KOPT-K1 (cell line): Measurements from ENCODE around the gene IQCM.

Experiments used
- H3K27ac ChIP-seq: fragments of 200-600 bp; sonication (generic); 2 replicates; pipeline ENCODE4 v1.5.1; 2016; ENCODE audit warnings: antibody characterized with exemption, mild to moderate bottlenecking, low read depth, low read length; ENCODE audit not compliant: poor library complexity, severe bottlenecking
- H3K36me3 ChIP-seq: fragments of 200-600 bp; sonication (generic); 2 replicates; pipeline ENCODE4 v1.5.1; 2017; ENCODE audit warnings: antibody characterized with exemption, mild to moderate bottlenecking, low read length, moderate library complexity; ENCODE audit not compliant: insufficient read depth
- H3K9me3 ChIP-seq: fragments of 200-600 bp; sonication (generic); 2 replicates; pipeline ENCODE4 v1.5.1; 2017; ENCODE audit warnings: antibody characterized with exemption, low read length, mild to moderate bottlenecking; ENCODE audit not compliant: insufficient read depth, poor library complexity, severe bottlenecking

Gene IQCM

DNA sequence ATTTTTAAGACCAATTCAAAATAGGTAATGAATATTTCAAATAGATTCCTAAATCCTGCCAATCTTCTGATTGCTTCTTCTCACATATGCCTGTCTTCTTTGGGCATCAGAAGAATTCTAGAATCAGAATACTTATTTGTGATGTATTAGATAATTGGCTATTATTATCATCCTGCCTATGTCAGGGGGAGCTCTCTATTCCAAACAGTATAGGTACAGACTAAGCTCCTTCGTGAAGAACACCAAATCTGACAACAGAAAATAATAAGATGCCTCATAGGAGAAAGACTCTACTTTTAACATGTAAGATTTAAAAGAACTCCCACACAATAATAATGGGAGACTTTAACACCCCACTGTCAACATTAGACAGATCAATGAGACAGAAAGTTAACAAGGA is at the start of gene IQCM:
TSS of gene IQCM (minus strand) at position 101 of the 400 bp plus-strand sequence. CDS start 73,152 bp downstream, outside the sequence.
- Histone ChIP-seq H3K9me3 (no peaks in the 10 kb centered on the region), H3K27ac (no peak within 1 kb of the TSS), H3K36me3 (no peaks in the 10 kb centered on the region)

DNA sequence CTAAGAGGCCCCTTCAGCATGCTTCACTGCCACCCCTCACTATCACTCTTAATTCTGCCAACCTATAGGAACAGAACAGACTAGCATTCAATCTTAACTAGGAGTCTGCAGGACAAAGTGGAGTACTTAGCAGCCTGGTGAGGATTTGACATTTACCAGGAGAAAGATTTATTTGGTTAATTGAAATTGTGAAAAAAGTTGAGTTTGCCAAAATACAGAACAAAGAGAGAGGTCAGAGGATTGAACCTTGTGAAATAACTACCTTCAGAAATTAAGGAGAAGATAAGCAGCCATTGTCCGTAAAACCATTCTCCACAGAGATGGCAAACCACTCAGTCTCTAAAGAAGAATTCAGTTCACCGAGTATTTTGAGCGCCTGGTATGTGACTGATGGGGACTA is 41.8 kb upstream of the IQCM start:
- Histone ChIP-seq H3K36me3 (no peaks in the 10 kb centered on the region), H3K9me3 (no peaks in the 10 kb centered on the region), H3K27ac (no peak overlapping the region)

DNA sequence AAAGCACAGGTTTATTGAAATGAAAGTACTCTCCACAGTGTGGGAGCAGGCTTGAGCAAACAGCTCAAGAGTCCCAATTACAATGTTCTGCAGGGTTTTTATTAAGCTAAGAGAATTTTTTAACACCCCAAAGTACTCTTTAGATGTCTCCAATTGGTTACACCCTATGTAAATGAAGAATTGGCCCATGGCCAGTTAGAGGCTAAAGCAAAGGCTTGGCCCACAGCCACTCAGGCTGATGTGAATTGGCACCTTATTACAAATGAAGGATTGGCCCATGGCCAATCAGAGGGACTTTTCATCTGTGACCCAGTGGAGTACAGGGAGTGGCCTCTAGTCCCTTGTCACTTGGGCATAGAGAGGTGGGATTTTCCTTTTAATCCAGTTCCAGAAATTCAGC is 30.1 kb upstream of the IQCM start:
- Histone ChIP-seq H3K9me3 (no peaks in the 10 kb centered on the region), H3K36me3 (no peaks in the 10 kb centered on the region), H3K27ac (no peak overlapping the region)

GRCh38 chr4:149841686-149842085 is 26.0 kb upstream of the IQCM start:
- Histone ChIP-seq H3K9me3 (no peaks in the 10 kb centered on the region), H3K27ac (no peak overlapping the region), H3K36me3 (no peaks in the 10 kb centered on the region)

DNA sequence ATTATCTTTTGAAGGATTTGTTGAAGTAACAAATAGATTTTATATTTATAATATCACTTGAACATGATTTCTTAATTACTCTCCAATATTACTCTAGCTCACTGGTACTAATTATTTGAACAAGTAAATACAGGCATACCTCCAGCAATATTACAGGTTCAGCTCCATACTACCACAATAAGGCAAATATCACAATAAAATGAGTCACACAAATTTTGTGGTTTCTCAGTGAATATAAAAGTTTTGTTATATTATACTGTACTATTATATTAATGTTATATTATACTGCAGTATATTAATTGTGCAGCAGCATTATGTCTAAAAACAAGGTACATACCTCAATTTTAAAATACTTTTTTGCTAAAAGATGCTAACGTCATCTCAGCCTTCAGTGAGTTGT is 22.4 kb upstream of the IQCM start:
- Histone ChIP-seq H3K9me3 (no peaks in the 10 kb centered on the region), H3K36me3 (no peaks in the 10 kb centered on the region)

DNA sequence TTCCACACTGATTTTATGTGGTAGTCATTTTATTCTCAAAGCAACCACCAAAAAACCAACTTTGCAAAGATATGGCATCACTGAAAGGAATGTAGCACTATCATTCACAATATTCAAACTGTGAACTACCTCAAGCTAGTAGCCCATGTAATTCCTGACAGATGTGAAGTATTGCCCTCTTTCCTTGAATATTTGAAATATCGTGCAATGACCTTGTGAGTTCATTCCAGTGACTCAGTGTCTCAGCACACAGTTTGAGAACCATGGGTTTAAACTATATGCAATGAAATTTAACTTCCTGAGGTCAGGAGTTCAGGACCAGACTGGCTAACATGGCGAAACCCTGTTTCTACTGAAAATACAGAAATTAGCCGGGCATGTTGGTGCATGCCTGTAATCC is 20.9 kb upstream of the IQCM start:
- H3K27ac ChIP-seq: no peak overlapping the region
- no peaks in the 10 kb centered on the region for H3K9me3 ChIP-seq
- no peaks in the 10 kb centered on the region for H3K36me3 ChIP-seq

More for the DNA sequence above, 22.4 kb upstream of the IQCM start:
- H3K27ac ChIP-seq: no peak overlapping the region

- Histone ChIP-seq H3K27ac (no peak overlapping the region), H3K36me3 (no peaks in the 10 kb centered on the region), H3K9me3 (no peaks in the 10 kb centered on the region)
Observed at GRCh38 chr4:149835280-149835679, 19.6 kb upstream of the IQCM start.

- Histone ChIP-seq H3K9me3 (no peaks in the 10 kb centered on the region), H3K27ac (no peak overlapping the region), H3K36me3 (no peaks in the 10 kb centered on the region)
Observed at GRCh38 chr4:149831656-149832208, 16.1 kb upstream of the IQCM start.

DNA sequence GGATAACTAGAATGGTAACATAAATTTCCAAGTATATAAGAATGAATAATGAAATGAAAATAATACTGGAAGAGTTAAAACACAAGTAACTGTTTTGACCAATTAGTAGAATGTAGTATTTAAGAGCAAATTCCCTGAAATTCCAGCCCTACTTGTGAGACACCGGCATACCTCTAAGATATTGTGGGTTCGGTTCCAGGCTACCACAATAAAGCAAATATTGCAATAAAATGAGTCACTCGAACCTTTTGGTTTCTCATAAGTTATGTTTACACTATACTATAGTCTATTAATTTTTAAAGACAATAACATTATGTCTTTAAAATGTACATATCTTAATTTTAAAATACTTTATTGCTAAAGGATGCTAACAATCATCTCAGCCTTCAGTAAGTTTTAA is 15.2 kb upstream of the IQCM start:
- H3K36me3 ChIP-seq: no peaks in the 10 kb centered on the region
- no peak overlapping the region for H3K27ac ChIP-seq
- H3K9me3 ChIP-seq: no peaks in the 10 kb centered on the region

GRCh38 chr4:149825336-149825735 is 9.7 kb upstream of the IQCM start:
- Histone ChIP-seq H3K36me3 (no peaks in the 10 kb centered on the region), H3K27ac (no peak overlapping the region), H3K9me3 (no peaks in the 10 kb centered on the region)

DNA sequence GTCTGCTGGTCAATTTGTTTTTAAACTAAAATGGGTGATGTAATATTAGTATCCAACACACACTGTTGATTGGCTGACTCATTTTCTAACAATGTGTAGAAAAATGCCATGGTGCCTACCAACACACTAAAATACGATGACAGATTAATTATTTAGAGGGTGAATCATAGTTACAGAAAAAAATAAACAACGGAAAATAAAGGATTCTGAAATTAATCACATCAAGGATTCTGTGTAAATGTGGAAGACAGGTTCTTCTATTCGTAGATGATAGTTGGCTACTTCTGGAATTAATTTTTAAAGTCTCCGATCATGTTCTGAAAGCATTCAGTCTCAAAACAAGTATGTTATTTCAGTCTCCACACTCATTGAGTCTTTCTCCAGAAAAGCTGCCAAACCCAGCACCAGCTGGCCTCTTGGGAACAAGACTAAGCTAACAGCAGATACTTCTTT is 8.2 kb upstream of the IQCM start:
- Histone ChIP-seq H3K36me3 (no peaks in the 10 kb centered on the region), H3K27ac (no peak overlapping the region), H3K9me3 (no peaks in the 10 kb centered on the region)

DNA sequence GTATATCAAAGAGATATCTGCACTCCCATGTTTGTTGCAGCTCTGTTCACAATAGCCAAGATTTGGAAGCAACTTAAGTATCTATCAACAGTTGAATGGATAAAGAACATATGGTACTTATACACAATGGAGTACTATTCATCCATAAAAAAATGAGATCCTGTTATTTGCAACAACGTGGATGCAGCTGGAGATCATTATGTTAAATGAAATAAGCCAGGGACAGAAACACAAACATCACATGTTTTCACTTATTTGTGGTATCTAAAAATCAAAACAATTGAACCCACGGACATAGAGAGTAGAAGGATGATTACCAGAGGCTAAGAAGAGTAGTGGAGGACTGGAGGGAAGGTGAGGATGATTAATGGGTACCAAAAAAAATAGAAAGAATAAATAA is 14.2 kb downstream of the IQCM start:
- H3K9me3 ChIP-seq: no peaks in the 10 kb centered on the region

DNA sequence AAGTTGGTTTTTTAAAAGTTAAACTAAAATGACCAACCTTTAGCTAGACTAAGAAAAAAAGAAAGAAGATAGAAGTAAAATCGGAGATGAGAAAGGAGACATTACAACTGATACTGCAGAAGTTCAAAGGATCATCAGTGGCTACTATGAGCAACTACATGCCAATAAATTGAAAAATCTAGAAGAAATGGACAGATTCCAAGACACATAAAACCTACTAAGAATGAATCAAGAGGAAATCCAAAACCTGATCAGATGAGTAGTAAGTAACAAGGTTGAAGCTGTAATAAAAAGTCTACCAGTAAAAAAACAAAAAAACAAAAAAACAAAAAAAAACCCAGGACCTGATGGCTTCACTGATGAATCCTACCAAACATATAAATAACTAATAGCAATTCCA is 16.1 kb downstream of the IQCM start:
- Histone ChIP-seq H3K36me3 (no peaks in the 10 kb centered on the region), H3K27ac (no peak overlapping the region), H3K9me3 (no peaks in the 10 kb centered on the region)

More for the DNA sequence above, 14.2 kb downstream of the IQCM start:
- no peak overlapping the region for H3K27ac ChIP-seq
- H3K36me3 ChIP-seq: no peaks in the 10 kb centered on the region

GRCh38 chr4:149796381-149796780 is 19.3 kb downstream of the IQCM start:
- Histone ChIP-seq H3K27ac (no peak overlapping the region), H3K9me3 (no peaks in the 10 kb centered on the region), H3K36me3 (no peaks in the 10 kb centered on the region)

GRCh38 chr4:149795256-149795655 is 20.4 kb downstream of the IQCM start:
- H3K9me3 ChIP-seq: no peaks in the 10 kb centered on the region
- H3K27ac ChIP-seq: no peak overlapping the region
- no peaks in the 10 kb centered on the region for H3K36me3 ChIP-seq

- Histone ChIP-seq H3K9me3 (no peaks in the 10 kb centered on the region), H3K36me3 (no peaks in the 10 kb centered on the region), H3K27ac (no peak overlapping the region)
Observed at GRCh38 chr4:149794352-149794751, 21.3 kb downstream of the IQCM start.
